K562 (cell line): ENCODE measurements around the gene CHSY1. TPM values are rescaled to one million over a fixed set of nuclear protein-coding genes. Genes with fewer than 3 reads are reported as not detected.

ENCODE experiments used
- ATAC-seq: fragments of 200-7000 bp; cut with Tn5 transposase; 3 replicates; pipeline ENCODE4 v1.9.1; 2020; ENCODE audit warnings: moderate library complexity
- BruUV-seq: library from RNA; stranded (reverse); fragments of 400-500 nt; replicated peaks from 2 replicates; lab custom pipeline; 2021; lab: Mats Ljungman, UMichigan
- CTCF ChIA-PET: fragments of 300-600 bp; formaldehyde crosslinking; extraction: SDS; loops from one replicate; lab custom pipeline; 2021; ENCODE audit warnings: low intra/inter-chr PET ratio; lab: Yijun Ruan, JAX
- POLR2A ChIA-PET: fragments of 300-600, 350-650 bp; sonication (Branson Sonifier 250); formaldehyde crosslinking; extraction: SDS; loops from one replicate; lab custom pipeline; 2021; ENCODE audit warnings: antibody characterized with exemption, inconsistent platforms; lab: Yijun Ruan, JAX
- DNase-seq, 4 experiments: peaks; one replicate each; pipeline versions ENCODE4 v3.0.0 to v3.0.0-alpha.2; 2011 to 2018; ENCODE audit warnings: low spot score in 3 of 4, mixed read lengths in 3 of 4; ENCODE audit errors: extremely low read depth in 1 of 4
- FAIRE-seq: peaks from 2 replicates; lab custom pipeline; 2011; peaks lifted over from hg19 to GRCh38; lab: Jason Lieb, UNC
- H2AFZ ChIP-seq: 2 replicates; pipeline ENCODE4 v1.6.0; 2011; ENCODE audit warnings: low read depth, low read length, control low read depth, inconsistent platforms
- H3K27ac ChIP-seq: fragments of 200-600 bp; 3 replicates; pipeline ENCODE4 v1.8.0; 2011; ENCODE audit warnings: low read depth, mild to moderate bottlenecking, control low read depth, inconsistent platforms, low read length, moderate library complexity, mixed read lengths; ENCODE audit errors: extremely low read depth
- H3K27me3 ChIP-seq, 2 experiments: fragments of 300-600 bp in 1 of 2; 2 replicates in 1 of 2; 3 replicates in 1 of 2; pipeline versions ENCODE4 v1.6.0 to v1.8.0; 2011; ENCODE audit warnings: inconsistent platforms in 2 of 2, low read length in 2 of 2, mild to moderate bottlenecking in 1 of 2, mixed read lengths in 1 of 2, moderate library complexity in 1 of 2; ENCODE audit not compliant: control insufficient read depth in 2 of 2, insufficient read depth in 2 of 2
- H3K36me3 ChIP-seq: fragments of 300-600 bp; 3 replicates; pipeline ENCODE4 v1.8.0; 2011; ENCODE audit warnings: mild to moderate bottlenecking, low read length, inconsistent platforms; ENCODE audit not compliant: control insufficient read depth, insufficient read depth
- H3K4me1 ChIP-seq, 2 experiments: fragments of 200-600 bp in 1 of 2; replicated peaks in 1 of 2; 2 replicates in 1 of 2; 3 replicates in 1 of 2; pipeline versions ENCODE4 v1.5.1 to v1.8.0; 2011; ENCODE audit warnings: inconsistent platforms in 2 of 2, low read length in 2 of 2, mild to moderate bottlenecking in 1 of 2, mixed read lengths in 1 of 2, moderate library complexity in 1 of 2; ENCODE audit not compliant: control insufficient read depth in 2 of 2, insufficient read depth in 2 of 2
- H3K4me2 ChIP-seq: 2 replicates; pipeline ENCODE4 v1.6.1; 2011; ENCODE audit warnings: low read length, control low read depth, inconsistent platforms, mixed read lengths; ENCODE audit not compliant: insufficient read depth
- H3K4me3 ChIP-seq: fragments of 200-600 bp; sonication (generic), shearing (Covaris generic); 2 replicates; pipeline ENCODE4 v1.5.1; 2016; ENCODE audit warnings: control low read depth, inconsistent platforms
- H3K79me2 ChIP-seq: fragments of 200-600 bp; 3 replicates; pipeline ENCODE4 v1.8.0; 2011; ENCODE audit warnings: low read length, inconsistent platforms; ENCODE audit not compliant: control insufficient read depth, insufficient read depth
- H3K9ac ChIP-seq, 2 experiments: 2 replicates each; pipeline versions ENCODE4 v1.6.0 to v1.6.1; 2011; ENCODE audit warnings: low read depth in 2 of 2, low read length in 2 of 2, control low read depth in 1 of 2, inconsistent platforms in 1 of 2, mild to moderate bottlenecking in 1 of 2, mixed read lengths in 1 of 2; ENCODE audit not compliant: insufficient read depth in 1 of 2
- H3K9me1 ChIP-seq: one replicate; pipeline ENCODE4 v1.6.0; 2011; ENCODE audit warnings: inconsistent platforms, mild to moderate bottlenecking, low read length, moderate library complexity; ENCODE audit not compliant: control insufficient read depth, insufficient read depth
- H3K9me3 ChIP-seq: replicated peaks from 2 replicates; pipeline ENCODE4 v1.5.1; 2011; ENCODE audit warnings: low read depth, low read length, inconsistent platforms; ENCODE audit not compliant: control insufficient read depth, insufficient read depth
- H4K20me1 ChIP-seq: replicated peaks from 2 replicates; pipeline ENCODE4 v1.6.1; 2011; ENCODE audit warnings: low read length, inconsistent platforms, mixed read lengths; ENCODE audit not compliant: control insufficient read depth, insufficient read depth
- DPF2 ChIP-seq: fragments of 450-650 bp; IDR thresholded peaks from 2 replicates; pipeline ENCODE4 v1.6.1; 2016
- EZH2 ChIP-seq: IDR thresholded peaks from 2 replicates; pipeline ENCODE4 v1.6.1; 2012; ENCODE audit warnings: low read depth, mild to moderate bottlenecking, inconsistent platforms, low read length, borderline replicate concordance
- NFRKB ChIP-seq: fragments of 450-650 bp; IDR thresholded peaks from 2 replicates; pipeline ENCODE4 v1.6.1; 2016; ENCODE audit warnings: low read depth
- NR2C1 ChIP-seq, 2 experiments: fragments of 450-650 bp; IDR thresholded peaks; 2 replicates each; pipeline ENCODE4 v1.6.1; 2017; ENCODE audit warnings: mild to moderate bottlenecking in 2 of 2, antibody characterized with exemption in 1 of 2, inconsistent platforms in 1 of 2, missing compliant biosample characterization in 1 of 2, missing genetic modification characterization in 1 of 2
- RAD51 ChIP-seq: fragments of 450-650 bp; IDR thresholded peaks from 2 replicates; pipeline ENCODE4 v1.7.1; 2016; ENCODE audit warnings: low read depth, mild to moderate bottlenecking, borderline replicate concordance
- RBM14 ChIP-seq: fragments of 200-400 bp; formaldehyde crosslinking; IDR thresholded peaks from 2 replicates; pipeline ENCODE4 v1.6.1; 2018; ENCODE audit warnings: low read depth, mild to moderate bottlenecking, low read length, moderate library complexity, borderline replicate concordance; ENCODE audit not compliant: insufficient read depth
- RFX5 ChIP-seq: IDR thresholded peaks from 2 replicates; pipeline ENCODE4 v1.6.1; 2011; ENCODE audit warnings: low read depth, mild to moderate bottlenecking, improper control_type of control experiment, low read length
- RNF2 ChIP-seq: sonication (generic); IDR thresholded peaks from 2 replicates; pipeline ENCODE4 v1.6.1; 2016
- SMARCC2 ChIP-seq: fragments of 450-650 bp; IDR thresholded peaks from 2 replicates; pipeline ENCODE4 v1.6.1; 2017; ENCODE audit warnings: antibody characterized with exemption, moderate library complexity, mild to moderate bottlenecking, low read depth
- SP1 ChIP-seq: sonication (generic); formaldehyde crosslinking; IDR thresholded peaks from 2 replicates; pipeline ENCODE4 v1.8.1; 2022; ENCODE audit warnings: mild to moderate bottlenecking, missing genetic modification reagents
- SPI1 ChIP-seq: IDR thresholded peaks from 2 replicates; pipeline ENCODE4 v1.6.1; 2011; ENCODE audit warnings: low read depth, low read length, control low read depth, borderline replicate concordance
- TAF7 ChIP-seq: fragments of 450-650 bp; IDR thresholded peaks from 2 replicates; pipeline ENCODE4 v1.6.1; 2016; ENCODE audit warnings: missing genetic modification characterization, missing compliant biosample characterization
- ZBTB34 ChIP-seq: fragments of 250-450 bp; sonication (Bioruptor Pico); IDR thresholded peaks from 2 replicates; pipeline ENCODE4 v1.8.0; 2021; ENCODE audit warnings: mild to moderate bottlenecking, moderate library complexity
- ZFP30 ChIP-seq: fragments of 250-450 bp; sonication (Bioruptor Pico); IDR thresholded peaks from 2 replicates; pipeline ENCODE4 v1.8.0; 2022; ENCODE audit warnings: moderate library complexity, mild to moderate bottlenecking, inconsistent platforms, borderline replicate concordance
- ZNF395 ChIP-seq: fragments of 200-800 bp; sonication (Bioruptor generic); IDR thresholded peaks from 2 replicates; pipeline ENCODE4 v1.6.1; 2017; ENCODE audit warnings: missing genetic modification characterization, missing compliant biosample characterization
- WGBS: fragments of 100-300 bp; shearing (Covaris generic); methylation state at CpG from one replicate; pipeline ENCODE4 v1.1.6; 2016; ENCODE audit warnings: low coverage, mixed read lengths; ENCODE audit not compliant: insufficient coverage; ENCODE audit errors: missing lambda C conversion rate; 5-methylcytosine and 5-hydroxymethylcytosine counted together
- in situ Hi-C: fragments of 300-500 bp; cut with MboI; formaldehyde crosslinking; loops from 4 replicates; pipeline ENCODE4 v1.15.0; 2018; ENCODE audit warnings: inconsistent platforms, mixed read lengths
- intact Hi-C: fragments of 100-400 bp; cut with micrococcal nuclease; formaldehyde crosslinking; loops from 2 replicates; pipeline ENCODE4 v1.14.2; 2022
- polyA plus RNA-seq, 8 experiments: library from polyadenylated mRNA; depleted of rRNA in 4 of 8; stranded (reverse) in 5 of 8; unstranded in 3 of 8; fragments of >200 nt; fragmentation: Nextera tagmentation in 2 of 8; fragmentation: Illumina TruSeq in 1 of 8; extraction: Ambion mirVana in 2 of 8; extraction: Trizol in 1 of 8; gene quantifications; 2 replicates each; pipeline versions ENCODE4 v1.2.1 to v1.2.3, GENCODE V29; 2011 to 2014; ENCODE audit warnings: inconsistent platforms in 1 of 8, missing spikeins in 1 of 8
- total RNA-seq, 7 experiments: library from RNA; depleted of rRNA in 6 of 7; stranded (reverse); fragments of >200 nt in 6 of 7; fragmentation: Illumina TruSeq in 2 of 7; extraction: Trizol in 2 of 7; gene quantifications; 2 replicates each; pipeline versions ENCODE4 v1.2.1 to v1.2.3, GENCODE V29; 2011 to 2021; ENCODE audit warnings: low replicate concordance in 1 of 7

Gene CHSY1
- total and polyA plus RNA-seq, 9 of the 15 experiments (the other 6 are each of a cell fraction or from before 2014, with no cell fraction given): 7.0 to 16.4 (median 13.4) TPM

- ATAC-seq (no peak), DNase-seq (no peak), FAIRE-seq (no peak)
- in situ Hi-C loops (no loop called here), intact Hi-C loops (no loop called here)
- Histone ChIP-seq H3K9me3 (no peaks in the 10 kb centered on the region), H3K9ac (peak overlapping the region in 1 of 2 experiments; percentile 10; a peak in 1 of 4 replicates), H2AFZ (no peak overlapping the region), H3K9me1 (no peaks in the 10 kb centered on the region), H3K36me3 (no peaks in the 10 kb centered on the region), H3K4me2 (no peak overlapping the region), H3K4me1 (peaks cover 17 to 18% of the 10 kb centered on the region in 2 experiments; a peak in 4 of 5 replicates), H3K79me2 (no peaks in the 10 kb centered on the region), H4K20me1 (peaks cover 3% of the 10 kb centered on the region; the same call in 1 of the 2 replicates), H3K27ac (no peak overlapping the region), H3K4me3 (no peak overlapping the region), H3K27me3 (no peaks in the 10 kb centered on the region; a peak in 1 of 5 replicates)
- TF ChIP-seq DPF2 (no peak), SMARCC2 (no peak), ZNF395 (CRISPR knock-in tag) (no peak), RNF2 (no peak), SPI1 (no peak), RBM14 (no peak), ZBTB34 (CRISPR knock-in tag) (no peak), ZFP30 (CRISPR knock-in tag) (no peak), TAF7 (tag) (no peak), RAD51 (no peak), SP1 (CRISPR knock-in tag) (no peak), EZH2 (no peak), NFRKB (no peak), NR2C1 (IDR thresholded peaks at IDR 0.05) (no peak), NR2C1 (tag; IDR thresholded peaks at IDR 0.05) (no peak), RFX5 (no peak)
- BruUV-seq: no TSS peak
- ChIA-PET CTCF (no interaction called here), POLR2A (interaction anchor here (0.6 to 1.1 kb wide), 3 partner anchors 8 to 43 kb away, joined by 3 to 6 read pairs (median 4); no protein-coding TSS in a partner anchor)
- WGBS: 36% methylated on average over 15 of the region's 15 CpGs
These were observed 111.7 kb downstream of the CHSY1 start for GRCh38 chr15:101139986-101140696.
